ENCODE data around the gene RBP2.
"Not testable (repeated sequence)": the region's sequence is repeated elsewhere in the genome, so short reads cannot be mapped to it uniquely, and the experiment has no call there.

The RBP2 gene

DNA sequence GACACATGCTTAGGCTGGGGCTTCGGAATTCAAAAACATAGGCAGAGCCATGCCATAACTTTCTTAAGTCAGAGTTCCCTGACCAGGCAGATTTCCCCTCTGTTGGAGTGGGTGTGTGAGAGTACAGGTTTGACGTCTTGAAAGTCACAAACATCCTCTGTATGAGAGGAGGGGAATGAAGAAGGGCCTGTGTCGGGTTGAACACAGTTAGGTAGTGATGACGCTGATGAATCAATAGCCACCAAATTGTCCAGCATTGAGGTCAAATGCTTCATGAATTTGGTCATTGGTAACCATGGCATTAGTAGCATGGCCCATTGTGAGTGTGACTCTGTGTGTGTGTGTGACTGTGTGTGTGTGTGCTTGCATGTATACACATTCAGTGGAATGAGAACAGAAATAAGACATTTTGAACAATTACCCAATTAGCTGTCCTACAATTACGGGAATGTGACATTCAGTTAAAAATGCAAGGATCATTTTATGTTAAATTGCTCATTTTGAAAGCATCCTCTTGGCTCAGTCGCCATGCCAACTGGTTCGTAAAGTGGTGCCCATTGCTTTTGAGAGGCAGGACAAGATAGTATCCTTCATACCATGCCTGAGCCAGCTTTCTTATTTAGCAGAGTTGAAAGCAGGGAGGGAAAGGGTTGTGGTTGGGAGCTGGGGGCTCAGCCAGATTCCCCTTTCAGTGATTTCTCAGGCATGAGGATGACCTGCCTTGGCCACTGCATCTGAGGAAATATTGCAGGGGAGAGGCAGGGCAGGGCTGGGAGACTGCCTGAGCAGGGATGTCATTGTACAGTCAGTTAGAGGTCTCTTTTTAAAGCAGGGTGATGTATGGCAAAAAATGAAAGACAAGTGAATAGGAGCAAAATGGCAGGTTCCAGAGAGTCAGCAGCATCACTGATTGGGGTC lies 35.4 kb downstream of the RBP2 start:
- no peak for DNase-seq

DNA sequence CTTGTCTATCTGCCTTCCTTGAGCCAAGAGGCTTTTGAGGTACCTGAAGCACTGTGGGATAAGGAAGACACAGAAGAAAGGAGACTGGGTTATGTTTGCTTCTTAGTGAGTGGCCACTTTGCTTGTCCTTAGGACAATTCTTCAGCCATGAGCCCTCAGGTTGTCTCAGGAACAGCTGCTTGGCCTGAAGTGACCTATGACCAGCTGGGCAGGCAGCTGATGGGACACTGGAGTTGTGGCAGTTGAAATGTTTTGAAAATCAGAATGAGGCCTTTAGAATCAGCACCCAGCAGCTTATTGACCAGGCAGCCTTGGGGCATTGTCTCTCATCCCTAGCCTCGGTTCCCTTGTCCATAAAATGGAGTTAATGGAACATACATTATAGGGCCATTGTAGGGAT lies 37.0 kb downstream of the RBP2 start:
- DNase-seq, result no peak

DNA sequence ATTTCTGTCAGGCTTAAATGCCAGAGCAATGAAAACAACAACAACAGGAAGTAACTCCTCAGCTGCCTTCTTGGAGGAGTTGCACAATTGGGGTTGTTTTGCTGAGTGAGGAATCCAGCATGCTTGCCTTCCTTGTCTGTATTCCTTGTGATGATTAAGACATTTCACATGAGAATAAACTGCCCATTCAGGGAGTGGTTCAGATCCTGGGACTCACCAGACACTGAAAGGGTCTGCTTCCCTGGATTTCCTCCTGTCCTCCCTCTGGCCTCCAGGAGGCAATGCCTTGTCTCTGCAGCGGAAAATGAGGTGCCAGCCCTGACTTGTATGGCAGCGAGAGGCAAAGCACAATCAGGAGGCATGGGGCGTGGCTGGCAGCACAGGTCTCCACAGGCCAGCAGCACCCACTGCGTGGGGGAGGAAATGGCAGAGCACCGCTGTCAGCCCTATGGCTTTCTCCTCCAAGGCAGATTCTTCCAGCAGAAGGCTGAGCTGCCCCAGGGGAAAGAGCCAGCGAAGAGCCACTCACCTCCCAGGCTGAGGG lies 41.5 kb downstream of the RBP2 start:
- no peak for DNase-seq

DNA sequence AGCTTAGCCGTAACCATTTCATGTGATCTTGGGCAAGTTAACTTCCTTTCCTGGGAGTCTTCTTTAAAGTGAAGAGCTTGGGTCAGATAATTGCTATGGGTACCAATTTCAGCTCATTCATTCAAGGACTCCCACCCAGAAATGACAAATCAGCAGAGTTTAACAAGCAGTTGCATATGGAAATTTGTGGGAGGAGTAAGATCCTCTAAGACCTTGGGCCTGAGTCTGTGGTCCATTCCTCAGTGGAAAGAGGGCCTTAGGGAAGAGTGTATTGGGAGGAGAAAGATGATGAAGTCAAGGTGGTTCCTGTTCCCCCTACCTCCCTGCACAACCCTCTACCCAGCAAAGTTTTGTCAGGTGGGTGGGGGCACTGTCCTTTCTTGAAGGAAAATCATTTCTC lies 42.1 kb downstream of the RBP2 start:
- no peak for DNase-seq

DNA sequence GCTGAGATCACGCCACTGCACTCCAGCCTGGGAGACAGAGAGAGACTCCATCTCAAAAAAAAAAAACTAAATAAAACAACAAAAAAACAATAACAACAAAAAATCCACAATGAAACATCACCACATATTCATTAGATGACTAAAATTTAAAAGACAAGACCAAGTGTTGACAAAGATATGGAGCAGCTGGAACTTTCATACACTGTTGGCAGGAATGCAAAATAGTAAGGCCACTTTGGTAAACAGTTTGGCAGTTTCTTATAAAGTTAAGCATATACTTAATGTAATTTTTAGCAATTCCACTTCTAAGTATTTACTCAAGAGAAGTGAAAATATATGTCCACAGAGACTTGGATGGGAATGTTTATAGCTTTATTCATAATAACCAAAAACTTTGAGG lies 43.2 kb downstream of the RBP2 start:
- DNase-seq, result no peak

DNA sequence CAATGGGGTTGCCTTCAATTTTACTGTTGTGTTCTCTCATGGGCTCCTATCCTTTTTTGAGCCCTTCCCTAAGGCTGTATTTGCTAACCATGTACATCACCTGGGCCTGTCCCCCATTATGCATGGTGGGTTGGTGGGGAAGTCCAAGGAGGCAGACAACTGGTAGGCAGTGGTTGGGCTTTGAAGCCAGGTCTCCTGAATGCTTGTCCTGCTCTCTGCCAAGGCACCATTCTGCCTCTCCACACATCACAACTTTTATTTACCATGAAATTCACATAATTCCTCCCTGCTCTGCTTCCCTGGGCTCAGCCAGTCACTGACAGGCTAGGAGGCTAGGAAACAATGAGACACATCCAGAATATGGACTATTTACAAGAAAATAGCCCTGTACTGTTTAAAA lies 45.8 kb downstream of the RBP2 start:
- DNase-seq, result no peak

DNA sequence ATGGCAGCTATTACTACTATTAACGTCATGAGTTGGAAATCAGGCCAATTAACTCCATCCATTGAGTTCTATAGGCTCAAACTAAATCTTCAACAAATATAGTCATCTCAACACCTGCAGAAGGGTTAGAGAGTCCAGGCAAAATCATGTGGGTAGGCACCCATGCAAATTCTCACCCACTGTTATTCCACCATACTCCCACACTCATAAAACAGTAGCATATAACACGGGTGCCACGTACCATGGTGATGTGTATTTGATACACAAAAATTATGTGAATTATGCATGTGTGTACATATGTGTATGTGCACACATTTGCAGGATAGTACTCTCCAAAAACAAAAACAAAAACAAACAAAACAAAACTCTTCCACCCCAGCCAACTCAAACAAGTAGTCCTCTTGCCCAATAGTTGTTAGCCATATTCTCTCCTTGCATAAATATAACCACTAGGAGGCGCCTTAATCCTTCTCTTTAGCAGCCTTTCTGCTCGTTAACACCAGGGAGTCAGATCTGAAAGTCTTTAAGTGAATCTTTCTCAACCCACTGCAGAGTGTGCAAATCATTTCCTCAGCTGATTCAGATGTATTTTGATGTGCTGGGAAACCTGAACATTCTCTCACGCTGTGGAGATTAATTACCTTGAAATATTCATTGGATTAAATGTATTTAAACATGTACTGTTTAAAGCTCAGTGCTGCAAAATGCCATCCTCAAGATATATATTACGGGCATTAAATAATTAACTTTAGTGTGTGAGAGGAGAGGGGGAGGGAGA lies 48.8 kb downstream of the RBP2 start:
- DNase-seq, result peak; percentile 83

DNA sequence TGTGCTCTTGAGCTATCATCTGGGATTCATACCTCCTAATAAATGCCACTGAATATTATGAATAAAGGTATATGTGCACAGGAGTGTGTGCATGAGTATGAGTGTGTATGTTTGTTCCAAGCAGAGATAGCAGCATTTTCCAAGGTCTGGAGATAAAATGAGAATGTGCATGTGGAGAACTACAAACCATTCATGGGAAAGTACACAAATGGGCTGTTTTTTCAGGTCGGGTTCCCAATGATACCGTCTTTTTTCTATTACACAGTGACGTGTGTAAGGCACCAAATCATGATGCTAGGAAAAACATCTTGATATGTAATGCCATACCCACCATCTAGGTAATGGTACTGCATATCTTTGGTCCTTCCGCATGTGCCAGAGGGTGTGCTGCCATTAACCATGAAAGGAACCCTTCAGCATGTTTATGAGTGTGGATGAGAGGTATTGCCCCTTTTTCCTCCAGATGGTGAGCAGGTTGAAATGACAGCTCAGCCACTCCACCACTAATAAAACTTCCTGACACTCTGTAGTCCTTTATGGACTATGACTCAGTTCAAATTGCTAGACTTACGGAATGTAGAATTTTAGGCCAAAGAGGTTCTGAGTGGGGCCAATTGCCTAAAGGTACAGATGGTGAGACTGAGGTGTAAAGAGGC lies 50.4 kb downstream of the RBP2 start:
- DNase-seq, result no peak

DNA sequence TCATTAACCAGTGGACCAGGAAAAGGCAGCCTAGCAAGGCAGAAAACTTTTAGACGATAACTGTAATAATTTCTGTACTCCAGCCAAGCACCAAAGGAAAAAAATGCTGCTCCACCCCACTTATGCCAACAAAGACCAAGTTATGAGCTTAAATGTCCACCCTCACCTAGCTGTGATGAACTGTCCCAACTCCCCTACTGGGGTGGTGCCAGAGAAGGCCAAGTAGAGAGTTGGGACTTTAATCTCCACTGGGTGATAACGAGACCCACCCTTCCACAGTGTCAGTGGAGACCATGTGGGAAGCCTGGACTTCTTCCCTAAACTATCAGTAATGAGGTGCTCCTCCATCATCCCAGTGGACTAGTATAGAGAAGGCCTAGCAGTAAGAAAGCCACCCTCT lies 53.1 kb downstream of the RBP2 start:
- DNase-seq, result no peak

DNA sequence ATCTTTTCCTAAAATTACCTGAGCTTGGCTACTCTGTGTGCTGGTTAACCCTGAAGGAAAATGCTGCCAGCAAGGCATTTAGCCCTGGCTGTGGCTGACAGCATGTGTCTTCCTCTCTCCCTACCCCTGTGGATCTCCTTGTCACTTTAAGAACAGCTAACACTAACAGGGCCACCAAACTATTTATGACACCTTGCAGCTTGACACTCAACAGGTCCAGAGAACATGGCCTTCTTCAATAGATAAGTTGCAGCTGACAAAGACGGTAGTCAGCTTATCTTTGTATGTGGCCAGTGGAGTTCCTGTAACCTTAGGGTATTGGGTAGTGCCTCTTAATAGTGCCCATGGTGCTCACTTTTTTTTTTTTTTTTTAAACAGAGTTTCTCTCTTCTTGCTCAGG lies 54.9 kb downstream of the RBP2 start:
- no peak for DNase-seq

DNA sequence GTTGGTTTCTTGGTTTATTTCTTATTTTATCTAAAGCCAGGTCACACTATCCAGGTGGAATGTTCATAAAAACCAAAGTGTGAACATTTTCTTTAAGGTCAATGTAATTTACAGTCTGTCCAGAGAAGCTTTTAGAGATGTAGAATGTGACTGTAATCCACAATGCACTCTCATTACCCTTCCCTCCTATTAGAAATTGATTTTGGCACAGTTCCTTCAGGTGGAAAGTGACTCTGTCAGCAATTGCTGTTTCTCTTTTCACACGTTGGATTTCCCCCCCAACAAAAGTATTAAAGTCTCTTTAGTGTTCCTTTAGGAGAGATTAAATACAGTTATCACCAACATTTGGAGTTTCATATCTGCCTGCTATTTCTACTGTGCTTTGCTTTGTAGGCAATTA lies 55.3 kb downstream of the RBP2 start:
- no peak for DNase-seq

DNA sequence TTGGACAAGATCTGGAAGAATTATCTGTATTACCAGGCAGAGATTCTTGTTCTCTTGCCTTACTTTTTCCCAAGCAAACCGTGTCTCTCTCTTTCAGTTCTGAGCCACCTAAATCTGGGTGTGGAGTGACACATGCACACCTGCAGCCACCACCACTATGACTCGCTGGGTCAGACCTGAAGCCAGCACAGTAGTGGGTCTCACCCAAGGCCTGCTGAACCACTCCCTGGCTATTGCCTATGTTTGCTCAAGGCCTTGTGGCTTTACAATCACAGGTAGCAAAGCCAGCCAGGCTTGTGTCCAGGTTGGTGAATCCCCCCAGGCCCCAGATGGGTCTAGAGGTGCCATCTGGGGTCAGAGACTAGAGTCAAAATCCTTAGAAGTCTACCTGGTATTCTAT lies 58.2 kb downstream of the RBP2 start:
- DNase-seq, result no peak

DNA sequence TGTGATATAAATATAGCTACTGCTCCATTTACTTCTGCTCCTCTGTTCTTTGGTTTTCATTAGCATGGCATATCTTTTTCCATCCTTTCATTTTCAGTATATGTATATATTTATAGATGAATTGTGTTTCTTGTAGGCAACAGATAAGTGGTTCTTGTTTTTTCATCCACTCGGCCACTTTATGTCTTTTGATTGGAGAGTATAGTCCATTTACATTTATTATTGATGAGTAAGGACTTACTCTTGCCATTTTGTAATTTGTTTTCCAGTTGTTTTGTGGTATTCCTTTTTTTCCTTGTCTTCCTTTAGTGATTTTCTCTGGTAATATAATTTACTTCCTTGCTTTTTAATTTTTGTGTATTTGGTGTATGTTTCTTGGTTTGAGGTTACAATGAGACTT lies 60.0 kb downstream of the RBP2 start:
- no peak for DNase-seq

DNA sequence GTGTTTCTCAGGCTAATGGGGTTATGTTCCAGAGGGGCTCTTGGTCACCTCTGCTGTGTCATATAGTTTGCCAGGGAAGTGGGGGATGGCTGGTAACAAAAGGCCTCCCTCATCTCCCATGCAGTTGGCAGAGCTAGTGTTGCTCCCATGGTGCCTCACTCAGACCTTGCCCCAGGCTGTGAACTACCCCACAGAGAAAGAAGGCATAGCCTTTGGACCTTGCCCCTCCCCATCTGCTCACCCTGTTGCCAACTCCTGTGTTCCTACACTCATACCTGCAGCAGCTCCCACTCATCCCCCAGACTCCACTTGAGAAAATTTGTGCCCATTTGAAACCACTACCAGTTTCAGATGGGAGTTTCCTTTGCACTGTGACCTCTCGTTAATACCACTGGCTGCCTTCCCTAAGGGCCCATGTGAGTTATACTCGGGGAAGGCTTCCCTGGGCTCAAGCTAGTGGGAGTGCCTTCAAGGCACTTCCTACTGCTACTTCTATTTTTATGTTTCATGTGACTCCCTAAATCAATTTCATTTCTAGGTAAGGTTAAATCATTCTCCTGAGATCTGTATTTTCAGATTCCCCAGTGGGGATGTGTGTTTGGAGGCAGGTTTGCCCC lies 61.6 kb downstream of the RBP2 start:
- DNase-seq, result no peak

DNA sequence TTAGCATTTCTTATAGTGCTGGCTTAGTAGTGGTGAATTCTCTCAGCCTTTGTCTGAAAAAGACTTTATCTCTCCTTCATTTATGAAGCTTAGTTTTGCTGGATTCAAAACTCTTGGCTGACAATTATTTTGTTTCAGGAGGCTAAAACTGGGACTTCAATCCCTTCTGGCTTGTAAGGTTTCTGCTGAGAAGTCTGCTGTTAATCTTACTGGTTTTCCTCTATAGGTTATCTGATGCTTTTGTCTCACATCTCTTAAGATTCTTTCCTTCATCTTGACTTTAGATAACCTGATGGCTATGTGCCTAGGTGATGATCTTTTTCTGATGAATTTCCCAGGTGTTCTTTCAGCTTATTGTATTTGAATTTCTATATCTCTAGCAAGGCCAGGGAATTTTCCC lies 63.4 kb downstream of the RBP2 start:
- DNase-seq, result not testable (repeated sequence)

All from DMS79 (cell line).